IgD-negative memory B cell (primary cell): ENCODE results near the gene NFS1. TPM values are rescaled to one million over a fixed set of nuclear protein-coding genes. Genes with fewer than 3 reads are reported as not detected.
"Not testable (repeated sequence)": the region's sequence is repeated elsewhere in the genome, so short reads cannot be mapped to it uniquely, and the experiment has no call there.

Experiments used
- H3K27ac Mint-ChIP-seq, 3 donors: one replicate each; pipeline ENCODE4 v1.8.0; 2020 to 2022; ENCODE audit warnings: mild to moderate bottlenecking in 3 of 3, mixed read lengths in 3 of 3, moderate library complexity in 1 of 3
- H3K27me3 Mint-ChIP-seq: one replicate; pipeline ENCODE4 v1.8.0; 2021; ENCODE audit warnings: mixed read lengths
- H3K36me3 Mint-ChIP-seq: one replicate; pipeline ENCODE4 v1.8.0; 2020; ENCODE audit warnings: mild to moderate bottlenecking, mixed read lengths
- H3K4me1 Mint-ChIP-seq, 3 donors: one replicate each; pipeline ENCODE4 v1.8.0; 2020 to 2022; ENCODE audit warnings: mixed read lengths in 3 of 3, mild to moderate bottlenecking in 1 of 3
- H3K4me3 Mint-ChIP-seq, 4 donors: one replicate each; pipeline ENCODE4 v1.8.0; 2020 to 2022; ENCODE audit warnings: mild to moderate bottlenecking in 4 of 4, mixed read lengths in 4 of 4, moderate library complexity in 3 of 4
- H3K9me3 Mint-ChIP-seq, 3 donors: one replicate each; pipeline ENCODE4 v1.8.0; 2020 to 2021; ENCODE audit warnings: mixed read lengths in 3 of 3, mild to moderate bottlenecking in 1 of 3
- polyA plus RNA-seq: library from polyadenylated mRNA; unstranded; fragments of 300-500 nt; fragmentation: Illumina TruSeq; gene quantifications from one replicate; pipeline ENCODE4 v1.2.3, GENCODE V29; 2021

NFS1 gene
- polyA plus RNA-seq, 1 donor from 2014 or later, result 18.1 TPM

GRCh38 chr20:35706591-35707529 lies 7.7 kb upstream of the NFS1 start:
- not testable (repeated sequence) for H3K9me3 Mint-ChIP-seq, H3K36me3 Mint-ChIP-seq, H3K27me3 Mint-ChIP-seq, H3K4me3 Mint-ChIP-seq
- Mint-ChIP-seq H3K27ac (peak overlapping the region in 1 of 3 donors; percentile 74), H3K4me1 (peaks cover 10 to 28% (median 18%) of the 10 kb centered on the region in 3 donors)

DNA sequence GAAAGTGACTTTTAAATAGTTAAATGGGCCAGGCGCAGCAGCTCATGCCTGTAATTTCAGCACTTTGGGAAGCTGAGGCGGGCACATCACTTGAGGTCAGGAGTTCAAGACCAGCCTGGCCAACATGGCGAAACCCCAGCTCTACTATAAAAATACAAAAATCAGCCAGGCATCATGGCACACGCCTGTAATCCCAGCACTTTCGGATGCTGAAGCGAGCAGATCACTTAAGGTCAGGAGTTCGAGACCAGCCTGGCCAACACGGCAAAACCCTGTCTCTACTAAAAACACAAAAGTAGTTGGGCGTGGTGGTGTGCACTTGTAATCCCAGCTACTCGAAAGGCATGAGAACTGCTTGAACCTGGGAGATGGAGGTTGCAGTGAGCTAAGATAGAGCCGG lies 6.7 kb upstream of the NFS1 start:
- H3K4me3 Mint-ChIP-seq, result peak overlapping the region in 1 of 4 donors; percentile 26
- H3K4me1 Mint-ChIP-seq, result peaks cover 7 to 23% (median 14%) of the 10 kb centered on the region in 3 donors
- peak overlapping the region in 2 of 3 donors; percentile 74 to 75 for H3K27ac Mint-ChIP-seq
- H3K27me3 Mint-ChIP-seq, H3K9me3 Mint-ChIP-seq, H3K36me3 Mint-ChIP-seq: not testable (repeated sequence)

GRCh38 chr20:35704514-35705261 lies 5.5 kb upstream of the NFS1 start:
- H3K4me3 Mint-ChIP-seq, result peak overlapping the region in 1 of 4 donors; percentile 95
- H3K27me3 Mint-ChIP-seq, result no peaks in the 10 kb centered on the region
- H3K4me1 Mint-ChIP-seq, result peaks cover 7 to 18% (median 16%) of the 10 kb centered on the region in 3 donors
- no peaks in the 10 kb centered on the region for H3K9me3 Mint-ChIP-seq
- H3K27ac Mint-ChIP-seq, result peak overlapping the region in 2 of 3 donors; percentile 55 to 86
- H3K36me3 Mint-ChIP-seq, result peaks cover 1% of the 10 kb centered on the region

DNA sequence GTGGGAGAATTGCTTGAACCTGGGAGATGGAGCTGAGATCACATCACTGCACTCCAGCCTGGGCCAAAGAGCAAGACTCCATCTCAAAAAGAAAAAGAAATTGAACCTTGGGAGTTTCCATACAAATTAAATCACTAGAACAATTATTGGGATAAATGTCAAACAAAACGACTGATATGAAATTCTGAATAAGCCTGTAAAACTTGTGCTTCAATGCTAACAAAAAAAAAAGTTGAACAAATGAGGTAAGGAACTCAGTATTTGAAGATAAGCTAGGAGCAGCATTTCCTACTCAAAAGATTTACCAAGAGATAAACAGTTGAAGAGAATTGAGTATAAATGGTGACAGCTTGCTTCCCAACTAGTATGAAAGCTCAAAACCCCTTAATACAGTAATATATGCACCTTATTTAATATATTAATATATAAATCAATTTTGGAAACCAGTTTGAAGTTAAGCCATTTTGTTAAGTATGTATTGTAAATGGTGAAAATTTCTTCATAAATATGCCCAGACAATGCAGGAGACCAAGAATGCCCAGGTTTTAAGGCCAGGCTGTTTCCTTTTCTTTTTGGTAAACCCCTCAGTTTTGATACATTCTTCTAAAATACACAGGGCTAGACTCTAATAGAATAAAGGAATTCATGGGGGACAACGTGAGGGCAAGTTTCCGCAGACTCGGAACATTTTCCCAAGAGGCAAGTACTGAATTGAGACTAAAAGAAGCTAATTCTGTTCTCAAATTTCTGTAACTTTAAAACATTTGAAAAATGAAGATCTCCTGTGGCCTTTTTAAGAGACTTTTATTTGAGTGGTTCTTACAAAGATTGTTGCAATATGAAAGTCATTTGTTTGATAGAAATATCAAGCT lies 3.9 kb upstream of the NFS1 start:
- Mint-ChIP-seq H3K4me1 (peaks cover 11 to 22% (median 21%) of the 10 kb centered on the region in 3 donors), H3K36me3 (peaks cover 1% of the 10 kb centered on the region), H3K27ac (peak overlapping the region; percentile 68 to 92 (median 86)), H3K4me3 (peak overlapping the region in 1 of 4 donors; percentile 95), H3K27me3 (no peaks in the 10 kb centered on the region), H3K9me3 (no peaks in the 10 kb centered on the region)

GRCh38 chr20:35702051-35702823 lies 3.1 kb upstream of the NFS1 start:
- Mint-ChIP-seq H3K27ac (peak overlapping the region; percentile 69 to 92 (median 86)), H3K9me3 (no peaks in the 10 kb centered on the region), H3K27me3 (no peaks in the 10 kb centered on the region), H3K4me3 (peak overlapping the region; percentile 9 to 95 (median 65)), H3K4me1 (peaks cover 18 to 30% (median 25%) of the 10 kb centered on the region in 3 donors), H3K36me3 (peaks cover 1% of the 10 kb centered on the region)

GRCh38 chr20:35700625-35701148 lies 1.5 kb upstream of the NFS1 start:
- Mint-ChIP-seq H3K9me3 (no peaks in the 10 kb centered on the region), H3K27ac (peak overlapping the region; percentile 71 to 86 (median 86)), H3K4me3 (peak overlapping the region; percentile 68 to 95 (median 84)), H3K27me3 (no peaks in the 10 kb centered on the region), H3K4me1 (peaks cover 19 to 30% (median 26%) of the 10 kb centered on the region in 3 donors), H3K36me3 (peaks cover 1% of the 10 kb centered on the region)

GRCh38 chr20:35699957-35700624 lies 939 bp upstream of the NFS1 start:
- peaks cover 3% of the 10 kb centered on the region for H3K36me3 Mint-ChIP-seq
- peak overlapping the region; percentile 86 to 97 (median 97) for H3K27ac Mint-ChIP-seq
- H3K4me3 Mint-ChIP-seq, result peak overlapping the region; percentile 94 to 96 (median 95)
- no peaks in the 10 kb centered on the region for H3K9me3 Mint-ChIP-seq
- peaks cover 21 to 32% (median 30%) of the 10 kb centered on the region in 3 donors for H3K4me1 Mint-ChIP-seq
- no peaks in the 10 kb centered on the region for H3K27me3 Mint-ChIP-seq

DNA sequence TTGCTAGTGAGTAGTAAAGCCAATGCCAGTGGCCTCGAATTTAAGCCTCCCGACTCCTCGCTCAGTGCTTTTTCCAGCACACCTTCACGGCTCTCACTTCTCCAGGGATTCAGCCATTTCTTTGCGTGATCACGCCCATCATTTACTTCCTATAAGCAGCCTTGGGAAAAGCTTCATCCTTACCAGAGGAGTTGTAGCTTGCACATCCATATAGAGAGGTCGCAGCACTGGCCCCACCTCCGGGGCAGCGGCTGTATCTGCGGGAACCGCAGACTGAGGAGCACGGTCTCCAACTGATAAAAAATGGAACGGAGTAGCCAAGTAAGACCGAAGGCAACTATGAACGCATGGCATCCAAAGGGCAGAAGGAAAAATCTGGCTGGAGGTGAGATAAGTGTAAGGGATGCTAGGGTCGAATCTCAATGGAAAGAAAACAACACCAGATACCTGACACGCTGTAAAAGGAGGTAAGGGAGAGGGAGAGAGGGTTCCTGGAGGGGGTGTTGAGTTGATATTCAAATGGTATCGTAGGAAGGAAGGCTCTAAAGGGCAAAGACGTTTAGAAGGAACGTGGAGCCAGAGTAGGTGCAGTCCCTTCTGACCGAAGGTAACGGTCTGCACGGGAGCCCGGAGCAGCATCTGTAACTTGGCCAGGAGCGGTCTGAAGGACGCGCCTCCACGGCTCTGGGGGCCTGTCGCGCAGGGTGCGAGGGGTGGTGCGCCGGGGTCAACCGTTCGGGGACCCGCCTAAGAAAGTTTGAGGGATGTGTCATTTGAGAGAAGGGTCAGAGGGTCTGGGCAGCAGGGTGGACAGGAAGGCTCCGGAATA lies 640 bp downstream of the NFS1 start:
- Mint-ChIP-seq H3K27ac (peak overlapping the region; percentile 84 to 97 (median 86)), H3K36me3 (peaks cover 3% of the 10 kb centered on the region), H3K4me1 (peaks cover 21 to 32% (median 30%) of the 10 kb centered on the region in 3 donors), H3K9me3 (no peaks in the 10 kb centered on the region), H3K27me3 (no peaks in the 10 kb centered on the region), H3K4me3 (peak overlapping the region; percentile 94 to 96 (median 95))

GRCh38 chr20:35697696-35698297 lies 1.4 kb downstream of the NFS1 start:
- Mint-ChIP-seq H3K27ac (peak overlapping the region in 2 of 3 donors; percentile 84 to 86), H3K4me1 (peaks cover 21 to 32% (median 30%) of the 10 kb centered on the region in 3 donors), H3K27me3 (no peaks in the 10 kb centered on the region), H3K4me3 (peak overlapping the region; percentile 94 to 96 (median 95)), H3K9me3 (no peaks in the 10 kb centered on the region), H3K36me3 (peaks cover 3% of the 10 kb centered on the region)

GRCh38 chr20:35695978-35696377 lies 3.2 kb downstream of the NFS1 start:
- Mint-ChIP-seq H3K36me3 (peaks cover 1% of the 10 kb centered on the region), H3K27me3 (no peaks in the 10 kb centered on the region), H3K27ac (peak overlapping the region in 1 of 3 donors; percentile 30), H3K4me3 (peak overlapping the region in 2 of 4 donors; percentile 30 to 50), H3K9me3 (no peaks in the 10 kb centered on the region), H3K4me1 (peaks cover 21 to 28% (median 25%) of the 10 kb centered on the region in 3 donors)

DNA sequence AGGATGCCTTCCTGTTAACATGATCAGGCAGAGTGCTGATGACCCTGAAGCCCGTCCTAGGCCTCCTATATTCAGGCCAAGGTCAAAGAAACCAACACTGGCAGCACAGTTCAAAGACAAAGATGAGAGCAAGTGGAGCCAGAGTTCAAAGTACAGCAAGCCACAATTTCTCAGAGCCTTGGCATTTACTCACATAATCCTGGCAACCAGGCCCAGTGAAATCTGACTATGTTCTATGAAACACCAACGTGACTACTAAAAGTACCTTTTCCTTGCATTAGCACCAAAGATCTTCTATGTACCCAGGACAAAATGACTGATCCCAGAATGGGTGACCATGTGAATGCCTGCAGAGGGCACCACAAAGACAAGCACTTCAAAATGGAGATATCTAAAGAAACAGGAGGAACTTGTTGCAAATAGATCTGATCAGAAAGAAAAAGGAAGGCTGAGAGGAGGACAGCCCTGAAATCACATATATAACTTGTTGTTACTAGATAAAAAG lies 3.9 kb downstream of the NFS1 start:
- peak overlapping the region in 2 of 4 donors; percentile 30 to 47 for H3K4me3 Mint-ChIP-seq
- no peaks in the 10 kb centered on the region for H3K27me3 Mint-ChIP-seq

DNA sequence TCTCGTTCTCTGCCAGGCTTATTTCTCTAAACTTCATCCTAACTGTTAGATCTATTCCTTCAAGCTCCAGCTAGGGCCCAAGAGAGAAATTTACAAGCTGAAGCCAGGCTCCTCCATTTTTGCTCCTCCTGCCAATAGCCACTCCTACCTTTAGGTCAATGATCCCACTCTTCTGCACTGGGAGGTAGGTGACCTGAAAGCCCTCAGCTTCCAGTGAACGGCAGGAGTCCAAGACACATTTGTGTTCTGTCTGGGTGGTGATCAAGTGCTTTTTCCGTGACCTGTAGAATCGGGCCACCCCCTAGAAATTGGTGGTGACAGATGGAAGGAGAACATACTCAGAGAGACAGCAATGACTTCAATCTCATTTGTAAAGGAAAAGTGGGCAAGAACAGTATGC lies 8.9 kb downstream of the NFS1 start:
- Mint-ChIP-seq H3K9me3 (no peaks in the 10 kb centered on the region), H3K4me3 (no peak overlapping the region), H3K27ac (peak overlapping the region in 1 of 3 donors; percentile 28), H3K4me1 (peaks cover 0 to under 1% (median 0%) of the 10 kb centered on the region in 3 donors), H3K27me3 (no peaks in the 10 kb centered on the region), H3K36me3 (peaks cover 6% of the 10 kb centered on the region)

More for the DNA sequence above, 3.9 kb downstream of the NFS1 start:
- H3K9me3 Mint-ChIP-seq, result no peaks in the 10 kb centered on the region
- peak overlapping the region in 1 of 3 donors; percentile 53 for H3K27ac Mint-ChIP-seq
- peaks cover 21 to 23% (median 22%) of the 10 kb centered on the region in 3 donors for H3K4me1 Mint-ChIP-seq
- H3K36me3 Mint-ChIP-seq, result peaks cover 1% of the 10 kb centered on the region
